Measurements from ENCODE around the gene SPACA7.

SPACA7 gene

GRCh38 chr13:112469071-112469745 lies 93.1 kb downstream of the SPACA7 start:
- DNase-seq = no peak

- DNase-seq = no peak
Measured at GRCh38 chr13:112473818-112474217, 97.7 kb downstream of the SPACA7 start.

GRCh38 chr13:112474869-112475268 lies 98.7 kb downstream of the SPACA7 start:
- no peak for DNase-seq

- DNase-seq = no peak
Measured at GRCh38 chr13:112475889-112476288, 99.7 kb downstream of the SPACA7 start.

GRCh38 chr13:112477070-112477619 lies 101.0 kb downstream of the SPACA7 start:
- DNase-seq = no peak

- no peak for DNase-seq
Measured at GRCh38 chr13:112479389-112479788, 103.2 kb downstream of the SPACA7 start.

- DNase-seq = no peak
Measured at GRCh38 chr13:112481458-112481857, 105.3 kb downstream of the SPACA7 start.

GRCh38 chr13:112483299-112483698 lies 107.1 kb downstream of the SPACA7 start:
- no peak for DNase-seq
